Stimulated activated CD8-positive, alpha-beta memory T cell treated with anti-CD3 and anti-CD28 coated beads, Interleukin-7, amount 100 ng/mL, for 48 hours (primary cell): ENCODE measurements around the gene ACOT12.

Source experiments
- DNase-seq, 2 donors: peaks; one replicate each; pipeline ENCODE4 v3.0.0-alpha.2; 2020; ENCODE audit warnings: low read depth in 1 of 2; ENCODE audit errors: extremely low read depth in 1 of 2

ACOT12 gene

DNA sequence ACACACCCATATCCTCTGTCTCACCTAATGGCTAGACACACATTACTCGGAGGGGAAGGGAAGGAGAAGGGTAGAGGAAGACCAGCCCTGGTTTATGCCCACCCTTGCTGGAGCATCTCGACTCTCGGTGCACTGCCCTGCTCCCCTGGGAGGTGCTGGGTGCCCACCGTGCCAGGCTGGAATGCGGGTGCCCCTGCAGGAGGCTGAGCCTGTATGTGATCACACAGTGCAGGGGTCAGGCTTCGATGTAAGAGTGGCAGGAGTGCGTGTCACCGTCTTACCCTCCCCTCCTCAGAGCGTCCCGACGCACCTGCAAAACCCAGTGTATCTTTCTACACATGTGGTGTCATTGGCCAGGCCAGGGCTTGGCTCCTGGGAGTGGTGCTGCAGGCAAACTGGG, 7.3 kb upstream of the ACOT12 start:
- no peak for DNase-seq

DNA sequence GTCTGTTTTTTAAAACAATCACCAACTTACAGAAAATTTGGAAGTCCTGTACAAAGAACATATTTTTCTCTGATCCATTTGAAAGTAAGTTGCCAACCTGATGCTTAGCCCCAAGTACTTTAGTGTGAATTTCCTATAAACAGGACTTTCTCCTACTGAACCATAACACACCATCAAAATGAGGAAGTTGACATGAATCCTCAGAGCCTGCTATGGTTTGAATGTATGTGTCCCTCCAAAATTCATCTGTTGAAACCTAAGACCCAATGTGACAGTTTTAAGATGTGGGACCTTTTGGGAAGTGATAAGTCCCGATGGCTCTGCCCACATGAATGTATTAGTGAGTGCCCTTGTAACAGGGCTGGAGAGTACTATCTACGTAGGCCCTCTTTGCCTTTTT, 6.4 kb upstream of the ACOT12 start:
- DNase-seq: no peak

DNA sequence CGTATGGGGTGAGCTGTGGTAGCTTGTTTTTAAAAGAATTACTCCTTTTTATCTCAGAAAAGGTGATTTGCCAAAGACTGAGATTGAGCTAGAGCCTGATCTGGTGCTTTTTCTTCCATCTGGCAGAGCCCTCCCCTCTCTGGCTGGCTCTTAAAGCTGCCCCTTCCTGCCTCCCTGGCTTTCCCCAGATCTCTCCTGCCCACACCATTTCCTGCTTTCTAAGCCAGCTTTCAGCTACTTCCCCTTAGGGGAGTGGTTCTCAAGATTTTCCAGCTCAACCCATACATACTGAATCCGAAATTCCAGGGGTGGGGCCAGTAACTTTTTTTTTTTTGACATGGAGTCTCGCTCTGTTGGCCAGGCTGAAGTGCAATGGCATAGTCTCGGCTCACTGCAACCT, 4.8 kb upstream of the ACOT12 start:
- no peak for DNase-seq

DNA sequence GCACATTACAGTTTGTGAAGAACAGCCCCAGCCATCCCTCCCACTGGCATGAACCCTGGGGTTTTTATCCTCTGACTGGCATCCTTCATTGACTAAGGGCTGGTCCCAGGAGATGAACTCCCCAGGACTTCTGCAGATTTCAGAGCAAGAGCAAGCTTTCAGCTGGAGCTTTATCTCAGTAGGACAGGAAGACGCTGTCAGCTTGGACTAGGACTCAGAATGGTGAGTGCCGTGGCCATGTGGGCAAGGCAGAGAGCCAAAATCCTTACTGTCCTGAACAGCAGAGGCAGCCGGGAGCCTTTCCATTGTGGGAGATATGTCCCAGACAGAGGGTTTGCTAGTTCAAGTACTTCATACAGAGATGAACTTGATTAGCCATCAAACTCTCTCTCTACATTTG, 3.2 kb upstream of the ACOT12 start:
- no peak for DNase-seq

DNA sequence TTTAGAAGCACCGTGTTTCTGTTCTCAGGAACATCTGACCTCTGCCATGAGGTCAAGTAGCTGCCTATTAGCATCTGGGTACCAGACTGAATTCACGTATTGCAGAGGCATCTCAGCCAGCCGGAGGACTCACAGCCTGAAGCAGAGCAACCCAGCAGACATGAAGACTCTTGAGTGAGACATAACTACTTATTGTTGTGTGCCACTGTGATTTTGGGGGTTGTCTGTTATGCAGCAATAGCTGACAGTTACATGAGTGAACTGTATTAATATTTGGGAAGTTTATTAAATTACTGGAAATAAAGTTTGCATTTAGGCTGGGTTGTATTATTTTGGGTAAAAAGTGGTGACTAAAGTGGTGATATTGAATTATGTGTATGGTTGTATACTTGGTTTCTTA, 1.3 kb upstream of the ACOT12 start:
- DNase-seq: no peak

DNA sequence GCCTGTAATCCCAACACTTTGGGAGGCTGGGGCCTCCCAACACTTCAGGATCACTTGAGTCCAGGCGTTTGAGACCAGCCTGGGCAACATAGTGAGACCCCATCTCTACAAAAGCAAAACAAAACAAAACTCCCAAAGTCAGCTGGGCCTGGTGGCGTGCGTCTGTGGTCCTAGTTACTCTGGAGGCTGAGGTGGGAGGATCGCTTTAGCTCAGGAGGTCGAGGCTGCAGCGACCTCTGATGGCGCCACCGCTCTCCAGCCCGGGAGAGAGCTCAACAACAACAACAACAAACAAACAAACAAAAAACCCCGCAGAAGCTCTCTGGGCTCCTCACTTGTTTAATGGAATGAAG, 528 bp downstream of the ACOT12 start:
- no peak for DNase-seq

DNA sequence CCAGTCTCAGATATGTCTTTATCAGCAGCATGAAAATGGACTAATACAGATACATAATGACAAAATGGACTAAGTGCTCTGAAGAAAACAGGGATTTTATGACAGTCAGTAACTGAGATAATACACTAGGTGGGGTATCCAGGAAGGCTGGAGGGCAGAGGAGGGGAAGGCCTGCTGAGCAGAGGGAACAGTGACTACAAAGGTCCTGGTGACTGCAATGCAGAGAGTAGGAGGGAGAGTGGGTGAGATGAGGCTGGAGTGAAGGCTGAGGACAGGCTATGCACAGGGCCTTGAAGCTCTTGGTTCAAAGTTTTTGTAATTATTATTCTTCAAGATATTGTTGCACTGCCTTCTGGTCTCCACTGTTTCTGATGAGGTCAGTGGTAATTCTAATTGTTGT, 4.9 kb downstream of the ACOT12 start:
- DNase-seq: no peak

DNA sequence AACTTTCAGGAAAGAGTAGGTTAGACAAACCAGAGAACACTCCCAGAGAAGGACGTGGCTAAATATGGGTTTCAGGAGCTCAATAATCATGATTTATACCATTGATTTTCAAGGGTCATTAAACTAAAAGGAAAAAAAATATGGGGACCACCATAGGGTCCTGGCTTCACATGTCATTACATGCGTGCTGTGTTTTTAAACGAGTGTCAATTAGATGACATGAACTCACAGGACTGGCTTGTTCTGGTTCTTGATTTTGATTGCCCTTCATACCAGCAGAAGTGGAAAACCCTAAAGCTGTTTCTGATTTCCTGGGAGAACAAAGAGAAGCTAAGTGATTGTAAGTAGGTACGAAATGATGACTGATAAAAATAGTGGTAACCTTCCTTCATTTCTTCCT, 5.8 kb downstream of the ACOT12 start:
- no peak for DNase-seq

DNA sequence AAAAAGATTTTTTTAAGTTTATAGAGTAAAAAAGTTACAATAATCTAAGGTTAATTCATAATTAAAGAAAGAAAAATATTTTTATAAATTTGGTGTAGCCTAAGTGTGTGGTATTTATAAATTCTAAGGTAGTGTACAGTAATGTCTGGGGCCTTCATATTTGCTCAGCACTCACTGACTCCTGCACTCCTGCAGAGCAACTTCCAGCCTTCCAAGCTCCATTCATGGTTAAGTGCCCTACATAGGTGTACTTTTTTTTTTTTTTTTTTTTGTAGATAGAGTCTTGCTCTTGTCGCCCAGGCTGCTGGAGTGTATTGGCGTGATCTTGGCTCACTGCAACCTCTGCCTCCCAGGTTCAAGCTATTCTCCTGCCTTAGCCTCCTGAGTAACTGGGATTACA, 10.1 kb downstream of the ACOT12 start:
- no peak for DNase-seq

DNA sequence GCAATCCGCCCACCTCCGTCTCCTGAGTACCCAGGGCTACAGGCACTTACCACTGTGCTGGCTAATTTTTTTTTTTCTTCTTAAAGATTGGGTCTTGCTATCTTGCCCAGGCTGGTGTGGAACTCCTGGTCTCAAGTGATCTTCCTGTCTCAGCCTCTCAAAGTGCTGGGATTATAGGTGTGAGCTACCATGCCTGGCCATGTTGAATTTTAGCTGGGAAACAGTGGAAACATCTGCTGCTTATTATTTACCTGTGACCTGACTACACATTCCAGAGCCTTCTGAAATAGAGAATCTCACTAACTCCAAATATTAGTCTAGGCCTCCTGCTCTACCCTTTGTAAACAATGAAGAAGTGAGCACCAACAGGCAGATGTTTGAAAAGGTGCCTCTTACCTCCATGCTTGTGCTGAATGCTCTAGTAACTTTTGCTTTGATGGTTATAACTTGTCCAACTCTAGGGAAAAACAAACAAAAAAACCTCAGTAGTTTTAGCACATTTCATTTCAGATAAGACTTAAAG, 22.5 kb downstream of the ACOT12 start:
- DNase-seq: no peak

DNA sequence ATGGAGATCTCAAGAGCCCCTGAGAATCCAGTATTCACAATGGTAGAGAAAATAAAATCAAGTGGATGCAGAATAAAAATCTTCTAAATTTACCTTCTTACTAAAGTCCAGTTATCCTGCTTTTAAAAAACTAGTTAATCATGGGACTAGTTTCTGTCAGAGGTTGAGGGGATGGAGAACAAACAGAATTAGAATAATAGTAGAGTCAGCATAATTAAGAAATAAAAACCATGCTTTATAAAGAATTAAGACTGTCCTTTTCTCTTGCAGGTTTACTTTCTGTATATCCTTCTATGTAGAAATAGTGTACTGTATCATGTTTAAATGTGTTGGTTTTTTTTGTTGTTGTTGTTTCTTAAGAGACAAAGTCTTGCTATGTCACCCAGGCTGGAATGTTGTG, 23.0 kb downstream of the ACOT12 start:
- no peak for DNase-seq

DNA sequence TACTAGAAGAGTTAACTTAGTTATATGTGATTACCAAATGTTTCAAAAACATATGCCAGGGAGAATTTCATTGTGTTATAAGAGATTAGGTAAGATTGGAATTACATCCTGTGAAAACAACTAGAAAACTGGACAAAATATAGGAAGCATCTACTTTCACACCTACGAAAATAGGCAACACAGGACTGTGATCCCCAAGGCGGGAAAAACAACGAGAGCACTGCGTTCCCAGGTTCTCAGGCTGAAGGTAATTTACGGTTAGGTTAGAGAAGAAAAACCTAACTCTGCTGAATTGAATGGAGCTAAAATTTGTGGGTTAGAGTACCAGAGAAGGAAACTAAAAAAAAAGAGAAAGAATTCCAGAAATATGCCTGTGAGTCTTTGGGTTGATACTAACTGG, 28.4 kb downstream of the ACOT12 start:
- DNase-seq: no peak

DNA sequence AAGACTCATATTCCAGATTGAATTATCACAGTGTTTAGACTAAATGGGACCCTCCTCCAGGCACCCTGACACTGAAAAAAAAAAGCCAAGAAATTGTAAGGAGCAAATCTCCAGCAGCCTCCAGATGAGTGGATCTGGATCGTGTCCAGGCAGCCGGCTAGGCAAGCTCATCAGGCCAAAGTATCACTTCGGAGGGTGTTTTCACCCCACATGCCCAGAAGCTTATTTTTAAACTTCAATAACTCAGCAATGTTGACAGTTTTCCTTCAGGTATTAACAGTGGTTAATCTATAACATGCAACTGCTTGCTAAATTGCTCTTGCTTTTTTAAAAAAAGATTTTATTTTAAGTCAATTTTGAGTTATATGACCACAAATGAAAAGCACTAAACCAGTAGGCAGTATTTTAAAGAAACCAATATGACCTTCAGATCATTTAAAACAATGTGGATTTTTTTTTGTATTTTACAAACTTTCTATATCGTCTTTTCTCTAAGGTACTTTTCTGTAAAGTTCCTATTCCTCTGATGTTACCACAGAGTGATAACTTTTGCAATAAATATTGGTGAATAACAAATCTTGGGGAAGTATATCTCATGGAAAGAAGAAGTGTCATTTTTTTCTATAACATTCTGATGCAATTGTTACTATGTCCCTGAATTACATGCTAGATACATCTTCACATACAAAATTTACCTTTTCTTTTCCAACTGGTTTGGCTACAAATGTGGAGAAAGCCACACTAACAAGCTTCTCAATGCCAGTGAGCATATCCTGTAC, 30.7 kb downstream of the ACOT12 start:
- no peak for DNase-seq

DNA sequence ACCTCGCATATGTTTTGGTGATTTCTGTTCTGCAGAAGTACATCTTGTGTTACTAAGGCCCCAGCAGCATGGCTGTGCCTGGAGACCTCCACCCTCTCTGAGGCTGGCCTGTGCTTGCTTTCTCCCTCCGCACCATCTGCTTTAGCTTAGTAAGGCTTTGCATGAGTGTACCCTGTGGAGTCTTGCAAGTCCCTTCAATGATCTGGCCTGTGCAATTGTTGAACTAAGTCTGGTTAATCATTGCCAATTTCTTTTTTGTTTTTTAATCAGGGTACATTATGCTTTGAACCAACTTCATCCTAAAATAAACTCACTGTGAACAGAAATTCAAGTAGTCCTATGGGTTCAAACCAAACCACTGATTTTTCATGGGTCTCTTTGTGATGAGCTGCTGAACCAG, 32.3 kb downstream of the ACOT12 start:
- no peak for DNase-seq

DNA sequence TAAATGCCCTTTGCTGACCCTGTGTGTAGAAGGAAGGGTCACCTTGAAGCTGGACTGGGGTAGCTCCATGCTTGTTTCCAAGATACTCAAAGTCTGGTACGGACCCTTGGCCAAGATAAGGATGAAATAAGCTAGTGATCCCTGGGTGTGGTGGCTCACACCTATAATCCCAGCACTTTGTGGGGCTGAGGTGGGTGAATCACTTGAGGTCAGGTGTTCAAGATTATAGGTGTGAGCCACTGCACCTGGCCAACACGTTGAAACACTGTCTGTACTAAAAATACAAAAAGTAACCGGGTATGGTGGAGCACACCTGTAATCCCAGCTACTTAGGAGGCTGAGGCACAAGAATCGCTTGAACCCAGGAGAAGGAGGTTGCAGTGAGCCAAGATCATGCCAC, 33.3 kb downstream of the ACOT12 start:
- no peak for DNase-seq

DNA sequence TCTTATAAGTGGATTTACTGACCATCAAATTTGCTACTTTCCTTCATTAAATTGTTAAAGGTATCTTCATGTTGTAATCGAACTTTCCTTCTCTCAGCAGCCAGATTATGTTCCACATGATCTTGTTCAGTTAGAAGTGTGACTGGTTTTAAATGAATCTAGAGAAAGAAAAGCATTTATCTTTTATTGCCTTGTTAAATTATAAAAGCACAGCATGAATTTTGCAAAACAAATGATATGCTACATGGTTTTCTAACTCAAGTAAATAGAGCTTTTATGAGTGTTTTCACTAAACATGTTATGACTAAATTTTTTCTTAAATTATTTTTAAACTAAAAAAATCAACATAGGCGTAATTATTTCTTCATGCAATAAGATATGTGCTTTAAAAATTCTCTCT, 34.1 kb downstream of the ACOT12 start:
- DNase-seq: no peak

DNA sequence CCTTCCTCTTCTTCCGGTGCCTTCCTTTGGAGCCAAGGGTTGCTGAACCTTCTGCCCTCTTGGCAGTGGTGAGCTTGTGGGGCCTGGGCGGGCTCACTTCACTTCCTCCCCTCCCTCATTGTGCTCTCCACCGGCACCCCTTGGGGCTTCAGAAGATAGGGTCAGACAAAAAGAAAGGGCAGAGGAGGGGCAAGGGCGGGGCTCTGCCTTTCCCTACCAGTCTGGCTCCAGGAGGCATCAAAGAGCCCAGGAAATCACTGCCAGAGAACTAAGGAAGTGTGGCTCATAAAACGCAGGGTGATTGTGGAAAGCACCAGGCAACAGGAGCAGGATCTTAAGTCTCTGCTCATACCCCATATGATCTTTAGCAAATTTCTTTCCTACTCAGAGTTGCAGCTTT, 34.8 kb downstream of the ACOT12 start:
- no peak for DNase-seq

DNA sequence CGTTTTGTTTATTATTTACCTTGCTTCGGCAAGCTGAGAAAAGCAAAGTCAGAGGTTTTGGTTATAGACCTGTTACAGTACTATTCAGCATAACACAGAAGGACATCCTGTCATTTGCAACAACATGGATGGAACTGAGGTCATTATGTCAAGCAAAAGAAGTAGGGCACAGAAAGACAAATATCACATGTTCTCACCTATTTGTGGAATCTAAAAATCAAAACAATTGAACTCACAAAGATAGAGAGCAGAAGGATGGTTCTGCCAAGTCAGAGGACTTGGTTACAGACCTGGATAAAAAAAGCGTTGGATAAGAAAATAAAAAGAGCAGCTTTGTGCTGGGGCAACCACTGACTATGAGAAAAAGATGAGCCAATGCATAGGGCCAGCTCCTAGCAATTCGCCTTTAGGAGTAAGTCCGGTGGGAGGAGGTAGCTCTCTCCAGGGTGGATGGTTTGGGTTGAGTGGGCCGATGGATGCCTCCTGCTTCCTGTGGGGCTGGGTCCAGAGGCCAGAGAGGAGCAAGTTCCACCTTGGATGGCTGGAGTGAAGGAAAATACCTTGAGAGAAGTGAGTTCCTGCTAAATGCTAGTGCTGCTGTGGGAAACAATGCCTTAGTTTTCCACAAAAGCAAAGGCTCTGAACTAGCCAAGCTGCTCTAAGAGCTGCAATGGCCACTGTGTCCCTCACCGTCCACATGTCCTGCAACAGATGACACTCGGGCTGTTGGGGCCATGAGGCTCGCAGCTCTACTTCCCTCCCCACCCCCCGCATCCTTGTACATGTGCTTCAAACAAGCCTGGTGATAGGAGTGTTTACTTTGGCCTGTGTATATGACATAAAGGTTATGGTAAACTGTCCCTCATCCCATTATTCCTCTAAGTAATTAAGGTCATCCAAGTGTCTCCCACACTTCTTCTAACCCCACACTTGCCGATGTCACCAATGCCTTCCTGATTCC, 38.4 kb downstream of the ACOT12 start:
- no peak for DNase-seq

DNA sequence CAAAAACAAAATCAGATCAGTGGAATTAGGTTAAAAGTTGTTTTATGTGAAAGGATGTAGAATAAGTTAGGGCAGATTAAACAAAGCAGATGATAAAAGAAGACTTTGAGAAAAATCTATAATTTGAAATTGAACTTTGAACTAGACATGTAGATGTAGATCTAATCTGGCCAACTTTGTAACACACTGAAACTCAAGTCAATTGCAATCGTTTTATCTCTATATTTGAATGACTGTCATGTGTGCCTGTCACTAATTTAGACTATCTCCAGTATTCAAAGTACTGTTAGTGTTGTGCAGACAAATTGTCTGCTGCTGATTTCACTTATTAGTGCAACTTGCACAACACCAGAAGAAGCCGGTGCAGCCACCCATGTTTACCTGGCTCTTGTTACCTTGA, 39.8 kb downstream of the ACOT12 start:
- DNase-seq: no peak

DNA sequence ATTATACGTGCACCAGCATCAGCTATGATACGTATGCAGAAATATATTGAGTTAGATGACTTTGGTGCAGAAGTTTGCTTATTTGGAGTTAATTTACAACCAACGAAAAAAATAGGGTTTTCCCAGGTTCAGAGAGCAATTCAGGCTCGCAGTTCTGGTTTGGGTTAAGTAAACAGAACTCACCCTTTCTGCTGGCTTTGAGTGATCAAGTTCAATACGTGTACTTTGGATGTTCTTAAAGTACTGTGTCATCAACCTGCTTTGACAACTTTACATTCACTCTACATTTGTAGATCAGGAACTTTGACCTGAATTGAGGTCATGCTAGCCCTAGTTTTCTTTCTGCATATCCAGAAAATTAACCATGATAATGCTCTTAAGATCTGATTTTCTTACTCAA, 40.7 kb downstream of the ACOT12 start:
- DNase-seq: no peak

DNA sequence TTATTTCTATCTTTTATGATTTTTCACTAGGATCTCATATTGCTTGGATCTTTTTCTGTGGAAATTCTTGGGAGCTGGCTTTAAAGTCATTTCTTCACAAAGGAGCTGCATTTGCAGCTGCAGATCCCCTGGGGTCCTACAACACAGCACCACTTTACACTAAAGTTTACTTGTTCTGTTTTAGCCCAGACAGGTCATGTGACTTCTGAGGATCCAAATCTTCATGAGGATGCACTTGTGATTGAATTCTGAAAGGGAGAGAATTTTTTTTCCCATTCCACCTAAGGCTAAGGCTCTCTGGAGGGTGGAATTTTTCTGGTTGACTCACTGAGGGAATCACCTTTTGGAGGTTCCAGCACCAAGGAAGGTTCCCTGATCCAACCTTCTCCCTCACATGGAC, 43.4 kb downstream of the ACOT12 start:
- no peak for DNase-seq

DNA sequence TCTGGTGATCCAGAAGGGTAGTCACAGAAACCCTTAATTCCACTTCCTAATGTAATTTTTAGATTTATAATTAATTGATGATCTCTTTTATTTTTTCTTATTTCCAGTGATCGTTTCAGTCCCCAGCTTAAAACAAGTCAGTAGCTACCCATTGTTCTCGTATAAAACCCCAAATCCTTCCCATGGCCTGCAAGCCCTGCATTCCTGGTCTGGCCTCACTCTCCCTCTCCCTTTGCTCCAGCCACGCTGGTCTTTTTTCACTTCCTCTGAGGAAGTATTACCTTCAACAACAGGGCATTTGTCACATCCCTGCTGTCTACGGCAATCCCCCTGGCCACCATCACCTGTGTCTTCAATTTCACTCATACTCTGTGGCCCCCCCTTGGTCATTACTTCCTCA, 44.8 kb downstream of the ACOT12 start:
- no peak for DNase-seq
